Colonic mucosa (tissue), 4 donors: ENCODE results near the gene MPHOSPH8. TPM values are rescaled to one million over a fixed set of nuclear protein-coding genes. Genes with fewer than 3 reads are reported as not detected.
"Not testable (repeated sequence)": the region's sequence is repeated elsewhere in the genome, so short reads cannot be mapped to it uniquely, and the experiment has no call there.

Experiments
- DNase-seq: peaks from one replicate; pipeline ENCODE4 v3.0.0-alpha.2; 2020
- H3K27ac ChIP-seq: fragments of 200-600 bp; one replicate; pipeline ENCODE4 v1.8.0; 2021
- H3K27me3 ChIP-seq: fragments of 200-600 bp; one replicate; pipeline ENCODE4 v1.8.0; 2021
- H3K36me3 ChIP-seq: fragments of 200-600 bp; one replicate; pipeline ENCODE4 v1.8.0; 2021
- H3K4me1 ChIP-seq: fragments of 200-600 bp; one replicate; pipeline ENCODE4 v1.8.0; 2021; ENCODE audit warnings: mild to moderate bottlenecking
- H3K4me3 ChIP-seq: fragments of 200-600 bp; one replicate; pipeline ENCODE4 v1.8.0; 2021
- H3K9ac ChIP-seq, 2 donors: one replicate each; pipeline ENCODE4 v1.7.0; 2013; ENCODE audit warnings: control low read depth in 2 of 2, low read depth in 2 of 2, low read length in 2 of 2
- H3K9me3 ChIP-seq: fragments of 200-600 bp; one replicate; pipeline ENCODE4 v1.8.0; 2021
- intact Hi-C: fragments of 100-400 bp; cut with DNase I; formaldehyde crosslinking; loops from one replicate; pipeline ENCODE4 v1.14.1; 2022
- total RNA-seq, 2 donors: library from RNA; stranded (reverse); fragmentation: NEBNext Ultra II Directional in 1 of 2; extraction: Animal tissue kit (Norgen Biotek cat#: 25700) in 1 of 2; gene quantifications; one replicate each; pipeline ENCODE4 v1.2.1, GENCODE V29; 2021
- TF ChIP-seq, protein P1 (sequence below): fragments of 200-600 bp; IDR thresholded peaks from one replicate; pipeline ENCODE4 v1.8.0; 2022; ENCODE audit warnings: antibody characterized with exemption, mild to moderate bottlenecking
- donor health status: healthy.
- donor health status: DM: no; HTN: no; CAD: no.
- donor health status: DM: no; HTN: no; CAD: no.

Gene MPHOSPH8
- total RNA-seq, 2 donors from 2014 or later: 23.8 to 34.1 TPM

DNA sequence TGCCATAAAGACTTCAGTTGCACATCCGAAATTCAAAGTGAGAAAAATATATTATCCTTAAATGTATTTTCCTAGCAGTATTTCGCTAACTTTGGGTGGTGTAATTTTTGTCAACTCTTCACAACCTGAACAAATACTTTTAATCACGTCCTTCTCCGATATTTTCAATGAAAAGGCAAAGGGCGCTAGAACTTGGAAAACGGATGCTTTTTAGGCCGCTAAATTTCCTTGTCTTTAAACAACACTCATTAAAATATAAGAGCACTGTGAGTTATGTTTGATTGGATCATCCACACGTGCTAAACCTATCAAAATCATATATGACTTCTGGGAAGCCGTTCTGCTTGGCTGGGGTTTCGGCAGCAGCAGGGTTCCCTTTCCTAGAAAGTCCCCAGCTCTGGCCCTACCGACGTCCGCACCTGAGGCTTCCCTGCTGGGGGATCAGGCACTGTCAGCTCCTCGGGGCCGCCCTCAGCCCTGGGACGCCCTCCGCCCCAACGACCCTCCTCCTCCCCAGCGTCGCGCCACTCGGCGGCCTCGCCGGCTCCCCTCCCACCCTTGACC is 462 bp upstream of the MPHOSPH8 start:
- Histone ChIP-seq H3K27ac (peak overlapping the region; percentile 90), H3K36me3 (no peaks in the 10 kb centered on the region), H3K4me1 (no peaks in the 10 kb centered on the region), H3K9ac (peak overlapping the region; percentile 89 to 96), H3K27me3 (no peaks in the 10 kb centered on the region), H3K9me3 (no peaks in the 10 kb centered on the region), H3K4me3 (peak overlapping the region; percentile 77)
- TF ChIP-seq, protein P1, sequence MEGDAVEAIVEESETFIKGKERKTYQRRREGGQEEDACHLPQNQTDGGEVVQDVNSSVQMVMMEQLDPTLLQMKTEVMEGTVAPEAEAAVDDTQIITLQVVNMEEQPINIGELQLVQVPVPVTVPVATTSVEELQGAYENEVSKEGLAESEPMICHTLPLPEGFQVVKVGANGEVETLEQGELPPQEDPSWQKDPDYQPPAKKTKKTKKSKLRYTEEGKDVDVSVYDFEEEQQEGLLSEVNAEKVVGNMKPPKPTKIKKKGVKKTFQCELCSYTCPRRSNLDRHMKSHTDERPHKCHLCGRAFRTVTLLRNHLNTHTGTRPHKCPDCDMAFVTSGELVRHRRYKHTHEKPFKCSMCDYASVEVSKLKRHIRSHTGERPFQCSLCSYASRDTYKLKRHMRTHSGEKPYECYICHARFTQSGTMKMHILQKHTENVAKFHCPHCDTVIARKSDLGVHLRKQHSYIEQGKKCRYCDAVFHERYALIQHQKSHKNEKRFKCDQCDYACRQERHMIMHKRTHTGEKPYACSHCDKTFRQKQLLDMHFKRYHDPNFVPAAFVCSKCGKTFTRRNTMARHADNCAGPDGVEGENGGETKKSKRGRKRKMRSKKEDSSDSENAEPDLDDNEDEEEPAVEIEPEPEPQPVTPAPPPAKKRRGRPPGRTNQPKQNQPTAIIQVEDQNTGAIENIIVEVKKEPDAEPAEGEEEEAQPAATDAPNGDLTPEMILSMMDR: no peak
- intact Hi-C loops: no loop called here
- no peak for DNase-seq

DNA sequence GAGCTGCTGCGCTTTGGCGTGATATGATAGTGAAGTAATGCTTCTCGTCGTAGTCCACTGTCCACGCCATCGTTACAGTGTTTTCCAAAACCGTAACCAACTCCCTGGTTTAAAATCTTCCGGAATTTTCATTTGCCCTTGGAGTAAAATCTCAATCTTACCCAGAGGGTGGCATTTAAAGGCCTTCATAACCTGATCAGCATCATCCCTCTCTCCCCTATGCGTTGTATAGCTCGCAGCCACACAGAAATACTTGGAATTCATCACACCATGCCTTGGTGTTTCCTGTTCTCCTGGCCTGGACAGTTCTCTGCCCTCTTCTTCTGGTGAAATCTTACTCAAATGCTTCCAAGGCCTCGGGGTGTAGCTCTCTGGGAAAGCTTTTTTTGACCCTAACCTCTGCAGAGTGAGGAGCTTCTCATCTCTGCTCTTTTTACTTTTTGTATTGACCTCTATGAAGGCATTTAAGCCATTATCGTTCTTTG is 839 bp downstream of the MPHOSPH8 start:
- DNase-seq: no peak
- Histone ChIP-seq H3K27ac (peak overlapping the region; percentile 90), H3K4me3 (peak overlapping the region; percentile 77), H3K9me3 (no peaks in the 10 kb centered on the region), H3K27me3 (no peaks in the 10 kb centered on the region), H3K4me1 (no peaks in the 10 kb centered on the region), H3K9ac (peak overlapping the region; percentile 89 to 96), H3K36me3 (no peaks in the 10 kb centered on the region)
- intact Hi-C loops: no loop called here
- TF ChIP-seq, protein P1: no peak

DNA sequence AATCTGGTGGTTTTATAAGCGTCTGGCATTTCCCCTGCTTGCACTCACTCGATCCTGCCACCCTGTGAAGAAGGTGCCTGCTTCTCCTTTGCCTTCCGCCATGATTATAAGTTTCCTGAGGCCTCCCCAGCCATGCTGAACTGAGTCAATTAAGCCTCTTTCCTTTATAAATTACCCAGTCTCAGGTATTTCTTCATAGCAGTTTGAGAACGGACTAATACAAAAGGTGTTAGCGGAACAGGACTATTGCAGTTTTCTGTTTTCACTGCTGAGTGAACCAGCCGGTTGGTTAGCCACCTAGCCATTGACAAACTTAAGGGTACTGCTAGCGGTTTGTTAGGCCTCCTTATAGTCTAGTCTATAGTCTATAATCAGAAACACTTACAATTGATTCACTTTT is 2.5 kb downstream of the MPHOSPH8 start:
- H3K27ac ChIP-seq: not testable (repeated sequence)

DNA sequence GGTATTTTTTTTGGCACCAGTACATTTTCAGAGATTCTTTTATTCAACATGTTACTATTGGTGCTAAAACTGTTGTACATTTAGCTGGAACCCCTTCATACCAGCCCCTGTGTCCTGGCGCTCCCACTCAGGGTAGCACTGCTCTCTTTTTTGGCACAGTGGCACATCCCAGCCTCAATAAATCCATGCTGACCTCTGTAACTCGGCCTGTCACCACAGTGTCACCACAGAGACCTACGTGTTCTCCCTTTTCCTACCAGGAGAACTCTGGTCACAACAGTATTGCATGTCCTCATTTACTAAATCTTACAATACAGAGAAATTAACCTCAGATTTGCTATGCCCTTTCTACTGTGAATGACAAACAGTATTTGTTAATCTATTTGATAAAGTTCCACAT is 10.2 kb downstream of the MPHOSPH8 start:
- no peaks in the 10 kb centered on the region for H3K9me3 ChIP-seq
- TF ChIP-seq, protein P1: no peak
- H3K9ac ChIP-seq: no peak overlapping the region
- H3K4me1 ChIP-seq: no peaks in the 10 kb centered on the region
- H3K27ac ChIP-seq: no peak overlapping the region
- intact Hi-C loops: no loop called here
- H3K36me3 ChIP-seq: peaks cover 5% of the 10 kb centered on the region
- H3K27me3 ChIP-seq: no peaks in the 10 kb centered on the region
- H3K4me3 ChIP-seq: no peak overlapping the region
- no peak for DNase-seq

More for the DNA sequence above, 2.5 kb downstream of the MPHOSPH8 start:
- H3K9ac ChIP-seq, H3K4me1 ChIP-seq, H3K36me3 ChIP-seq, intact Hi-C loops, H3K4me3 ChIP-seq, H3K27me3 ChIP-seq, DNase-seq, H3K9me3 ChIP-seq: not testable (repeated sequence)

DNA sequence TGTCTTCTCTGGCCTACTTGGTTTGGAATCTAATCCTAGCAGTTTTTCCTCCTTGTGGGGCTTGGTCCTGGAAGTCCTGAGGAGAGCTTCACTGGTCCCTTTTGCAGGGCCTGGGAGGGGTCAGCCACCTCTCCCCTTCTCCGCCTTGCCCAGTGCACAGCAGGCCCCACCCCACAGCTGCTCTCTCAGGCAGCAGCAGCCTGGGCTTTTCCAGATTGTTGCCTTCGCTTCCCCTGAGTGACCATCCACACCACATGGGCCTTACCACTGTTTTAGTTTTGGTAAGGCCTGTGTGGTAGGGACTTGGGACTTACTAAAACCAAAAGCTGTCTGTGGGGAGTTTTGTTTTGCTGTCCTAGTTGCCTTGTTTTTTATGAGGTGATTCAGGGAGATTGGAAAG is 11.5 kb downstream of the MPHOSPH8 start:
- H3K9ac ChIP-seq: no peak overlapping the region
- no peaks in the 10 kb centered on the region for H3K27me3 ChIP-seq
- H3K27ac ChIP-seq: no peak overlapping the region
- no peak overlapping the region for H3K4me3 ChIP-seq
- TF ChIP-seq, protein P1: no peak
- no peaks in the 10 kb centered on the region for H3K4me1 ChIP-seq
- no peak for DNase-seq
- H3K9me3 ChIP-seq: no peaks in the 10 kb centered on the region
- H3K36me3 ChIP-seq: peaks cover 5% of the 10 kb centered on the region
- intact Hi-C loops: no loop called here

DNA sequence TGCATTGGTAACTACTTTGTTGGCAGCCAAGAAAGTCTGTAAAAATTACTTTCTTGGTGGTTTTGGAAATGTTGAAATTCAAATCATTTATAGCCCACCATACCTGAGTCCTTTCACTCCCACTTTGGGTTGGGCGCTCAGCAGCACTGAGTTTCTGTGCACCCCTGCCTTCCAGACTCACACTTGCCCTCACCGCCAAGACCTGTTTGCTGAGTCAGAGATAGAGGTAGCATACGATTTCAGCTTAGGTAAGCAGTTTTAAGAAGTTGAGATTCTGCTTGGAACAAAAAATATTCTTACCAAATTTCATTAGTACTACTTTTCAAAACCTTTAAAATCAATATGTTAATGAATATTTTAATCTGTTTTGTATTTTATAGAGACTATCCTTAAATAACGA is 12.6 kb downstream of the MPHOSPH8 start:
- H3K27me3 ChIP-seq: no peaks in the 10 kb centered on the region
- intact Hi-C loops: no loop called here
- DNase-seq: no peak
- no peak overlapping the region for H3K9ac ChIP-seq
- no peaks in the 10 kb centered on the region for H3K9me3 ChIP-seq
- H3K4me3 ChIP-seq: no peak overlapping the region
- no peaks in the 10 kb centered on the region for H3K4me1 ChIP-seq
- H3K27ac ChIP-seq: no peak overlapping the region
- peaks cover 8% of the 10 kb centered on the region for H3K36me3 ChIP-seq
- TF ChIP-seq, protein P1: no peak
